H4 (cell line): ENCODE data around the gene PBX1. TPM values are rescaled to one million over a fixed set of nuclear protein-coding genes. Genes with fewer than 3 reads are reported as not detected.

Experiments used
- DNase-seq: peaks from one replicate; pipeline ENCODE4 v3.0.0-alpha.2; 2015; ENCODE audit warnings: low spot score
- total RNA-seq: library from RNA; depleted of rRNA; stranded (reverse); fragments of >200 nt; shearing (Covaris generic); gene quantifications from 2 replicates; pipeline ENCODE4 v1.2.3, GENCODE V29; 2014

PBX1 gene
- total RNA-seq, 1 experiment from 2014 or later, result 25.8 TPM

GRCh38 chr1:164563721-164564360 lies 4.9 kb downstream of the PBX1 start:
- no peak for DNase-seq

- DNase-seq, result no peak
Measured at GRCh38 chr1:164564378-164564777, 5.4 kb downstream of the PBX1 start.

- DNase-seq, result no peak
Measured at GRCh38 chr1:164565357-164565756, 6.4 kb downstream of the PBX1 start.

- no peak for DNase-seq
Measured at GRCh38 chr1:164567774-164568173, 8.8 kb downstream of the PBX1 start.

GRCh38 chr1:164569241-164569640 lies 10.3 kb downstream of the PBX1 start:
- no peak for DNase-seq

- DNase-seq, result no peak
Measured at GRCh38 chr1:164569866-164570265, 10.9 kb downstream of the PBX1 start.

- DNase-seq, result no peak
Measured at GRCh38 chr1:164571333-164571732, 12.3 kb downstream of the PBX1 start.

GRCh38 chr1:164575356-164575886 lies 16.4 kb downstream of the PBX1 start:
- no peak for DNase-seq

GRCh38 chr1:164576291-164577271 lies 17.6 kb downstream of the PBX1 start:
- DNase-seq, result no peak

- DNase-seq, result no peak
Measured at GRCh38 chr1:164577291-164577690, 18.3 kb downstream of the PBX1 start.

GRCh38 chr1:164578479-164579200 lies 19.7 kb downstream of the PBX1 start:
- no peak for DNase-seq

- DNase-seq, result no peak
Measured at GRCh38 chr1:164579381-164579780, 20.4 kb downstream of the PBX1 start.

GRCh38 chr1:164581762-164582161 lies 22.8 kb downstream of the PBX1 start:
- no peak for DNase-seq

GRCh38 chr1:164583196-164583595 lies 24.2 kb downstream of the PBX1 start:
- DNase-seq, result no peak

- DNase-seq, result no peak
Measured at GRCh38 chr1:164583835-164584539, 25.0 kb downstream of the PBX1 start.

- DNase-seq, result no peak
Measured at GRCh38 chr1:164586591-164586990, 27.6 kb downstream of the PBX1 start.

GRCh38 chr1:164587617-164588501 lies 28.9 kb downstream of the PBX1 start:
- DNase-seq, result no peak

- DNase-seq, result peak; percentile 32
Measured at GRCh38 chr1:164588516-164589341, 29.7 kb downstream of the PBX1 start.

GRCh38 chr1:164589408-164589807 lies 30.4 kb downstream of the PBX1 start:
- DNase-seq, result no peak
